Limb (tissue), 2 donors: ENCODE measurements around the gene C5orf47.
A peak's percentile ranks its signal among the peaks of the same experiment; 100 is the strongest.

ENCODE experiments used
- DNase-seq, 2 donors: peaks; one replicate each; pipeline ENCODE4 v3.0.0-alpha.2; 2016; ENCODE audit errors: extremely low spot score in 2 of 2

Gene C5orf47

DNA sequence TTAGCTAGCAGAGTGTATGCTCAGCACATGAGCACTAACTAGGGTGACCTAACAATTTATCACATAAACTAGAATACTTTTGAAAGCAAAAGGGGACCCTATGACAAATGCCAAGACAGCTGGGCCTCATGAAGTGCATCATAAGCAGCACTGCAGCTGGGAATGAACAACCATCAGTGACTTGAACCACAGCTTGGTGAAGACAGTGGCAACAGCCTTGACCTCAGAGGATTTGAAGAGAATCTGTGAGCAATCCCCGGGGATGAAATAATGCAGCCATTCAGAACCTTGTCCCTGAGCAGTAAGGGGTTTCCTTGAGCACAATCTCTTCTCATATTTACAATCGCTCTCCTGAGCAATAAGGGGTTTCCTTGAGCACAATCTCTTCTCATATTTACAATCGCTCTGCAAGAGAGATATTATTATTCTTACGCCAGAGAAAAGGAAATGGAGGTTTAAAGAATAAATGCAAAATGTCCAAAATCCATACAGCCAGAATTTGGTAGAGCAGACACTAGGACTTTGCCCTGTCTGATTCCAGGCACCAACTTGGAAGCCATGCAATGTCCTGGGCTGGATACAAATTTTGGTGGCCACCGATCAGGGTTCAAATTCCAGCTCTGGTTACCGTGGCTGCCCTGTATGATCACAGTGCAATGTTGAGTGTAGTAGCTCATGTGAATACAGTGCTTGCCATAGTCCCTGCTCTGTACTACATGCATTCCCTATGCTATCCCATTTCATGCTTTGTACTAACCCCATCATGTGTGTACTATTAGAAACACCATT is 55.7 kb downstream of the C5orf47 start:
- DNase-seq = no peak

DNA sequence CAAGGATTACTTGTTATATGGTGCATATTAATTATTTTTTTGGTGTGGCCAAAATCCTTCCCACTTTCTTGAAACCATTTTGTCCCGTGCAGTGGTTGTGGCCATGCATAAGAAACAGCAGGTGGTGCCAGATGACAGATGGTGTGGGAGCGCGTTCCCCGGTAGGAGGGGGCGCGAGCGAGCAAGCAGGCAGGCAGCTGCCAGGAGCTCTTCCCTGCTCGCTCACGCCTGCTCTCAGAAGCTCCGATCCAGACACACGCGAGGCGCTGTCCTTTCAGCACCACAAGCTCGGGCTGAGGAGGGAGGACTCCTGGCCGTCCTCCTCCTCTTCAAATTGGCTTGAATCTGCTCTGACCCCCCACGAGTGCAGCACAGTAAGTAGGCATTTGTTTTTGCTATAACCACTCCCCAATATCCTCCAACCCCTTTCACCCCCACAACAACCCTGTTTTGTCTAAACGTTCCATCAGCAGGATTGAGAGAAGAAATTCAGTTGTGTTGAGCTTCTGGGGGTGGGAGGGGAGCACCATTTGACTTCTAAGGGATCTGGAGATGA is 56.6 kb downstream of the C5orf47 start, which contains the start of gene NSG2:
TSS of gene NSG2 (plus strand) at position 237 of the 556 bp plus-strand sequence. CDS start 1,050 bp downstream, outside the sequence.
- peak; percentile 93 to 96 for DNase-seq

GRCh38 chr5:174046558-174046957 is 57.6 kb downstream of the C5orf47 start:
- no peak for DNase-seq

GRCh38 chr5:174047472-174048099 is 58.6 kb downstream of the C5orf47 start:
- DNase-seq = no peak

DNA sequence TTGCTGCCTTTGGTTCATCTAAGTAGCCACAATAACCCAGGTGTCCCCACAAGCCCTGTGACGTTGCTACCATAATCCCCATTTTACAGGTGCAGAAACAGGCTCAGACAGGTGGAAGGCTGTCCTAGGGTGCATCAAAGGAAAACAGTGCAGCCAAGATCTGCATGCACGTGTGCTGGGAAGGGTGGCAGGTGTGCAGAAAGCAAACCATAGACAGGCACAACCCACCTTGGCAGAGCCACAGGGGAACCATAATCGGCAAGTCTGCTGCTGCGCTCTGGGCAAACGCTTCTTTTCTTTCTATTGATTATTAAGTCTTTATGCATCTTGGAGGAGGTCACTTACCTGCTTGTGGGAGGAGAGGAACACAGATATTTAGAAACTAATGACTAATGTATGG is 63.7 kb downstream of the C5orf47 start:
- DNase-seq = no peak

DNA sequence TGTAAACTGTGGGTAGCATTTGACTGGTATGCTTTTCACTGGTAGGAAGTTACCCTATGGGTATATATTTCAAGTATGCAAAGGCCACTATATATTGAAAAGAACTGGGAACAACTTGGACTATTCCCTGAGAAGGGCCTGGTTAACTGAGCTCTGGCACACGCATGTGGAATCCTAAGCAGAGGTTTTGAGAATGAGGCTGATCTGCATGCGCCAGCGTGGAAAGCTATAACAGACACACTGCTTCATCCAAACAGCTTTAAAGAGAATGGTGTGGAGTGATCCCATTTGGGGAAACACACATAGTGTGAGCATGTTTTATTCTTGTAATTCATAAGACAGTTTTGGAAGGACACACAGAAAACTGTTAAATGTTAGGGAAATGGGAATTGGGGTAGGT is 64.9 kb downstream of the C5orf47 start:
- no peak for DNase-seq
